Measurements from ENCODE around the gene MYH14.

- TF ChIP-seq POLR2A (IDR thresholded peaks at IDR 0.05), result no peak
- TF ChIP-seq CTCF (IDR thresholded peaks at IDR 0.05), result no peak
Measured at GRCh38 chr19:50323782-50324133, 120.3 kb downstream of the MYH14 start.
